ENCODE data around the gene DVL2.
"Not testable (repeated sequence)": the region's sequence is repeated elsewhere in the genome, so short reads cannot be mapped to it uniquely, and the experiment has no call there.

Gene DVL2

GRCh38 chr17:7256766-7257456 is 22.6 kb upstream of the DVL2 start:
- DNase-seq (ENCODE audit: low read depth in 2 of 2) = no peak

- DNase-seq (ENCODE audit: low read depth in 2 of 2) = no peak
Observed at GRCh38 chr17:7254511-7254910, 20.2 kb upstream of the DVL2 start.

- DNase-seq (ENCODE audit: low read depth in 2 of 2) = no peak
Observed at GRCh38 chr17:7253082-7253481, 18.8 kb upstream of the DVL2 start.

GRCh38 chr17:7252176-7253043 is 18.1 kb upstream of the DVL2 start, which contains the start of gene ELP5:
Gene ELP5 (plus strand): TSS chr17:7252215. CDS start chr17:7252551, 336 bp downstream.
- peak; percentile 87 to 91 for DNase-seq (ENCODE audit: low read depth in 2 of 2)

- DNase-seq (ENCODE audit: low read depth in 2 of 2) = peak; percentile 96 to 98
Observed at GRCh38 chr17:7251661-7252175, 17.4 kb upstream of the DVL2 start, which contains the start of gene CTDNEP1. Gene CTDNEP1 (minus strand): TSS chr17:7251734. CDS start chr17:7251296, 438 bp downstream.

- no peak for DNase-seq (ENCODE audit: low read depth in 2 of 2)
Observed at GRCh38 chr17:7250695-7251627, 16.6 kb upstream of the DVL2 start.

GRCh38 chr17:7249830-7250229 is 15.5 kb upstream of the DVL2 start:
- no peak for DNase-seq (ENCODE audit: low read depth in 2 of 2)

- DNase-seq (ENCODE audit: low read depth in 2 of 2) = no peak
Observed at GRCh38 chr17:7249214-7249613, 14.9 kb upstream of the DVL2 start.

- no peak for DNase-seq (ENCODE audit: low read depth in 2 of 2)
Observed at GRCh38 chr17:7248796-7249195, 14.5 kb upstream of the DVL2 start.

- no peak for DNase-seq (ENCODE audit: low read depth in 2 of 2)
Observed at GRCh38 chr17:7246779-7247178, 12.5 kb upstream of the DVL2 start.

GRCh38 chr17:7243838-7244237 is 9.5 kb upstream of the DVL2 start:
- not testable (repeated sequence) for DNase-seq (ENCODE audit: low read depth in 2 of 2)

- DNase-seq (ENCODE audit: low read depth in 2 of 2) = no peak
Observed at GRCh38 chr17:7243453-7243729, 9.1 kb upstream of the DVL2 start.

GRCh38 chr17:7242717-7243452 is 8.6 kb upstream of the DVL2 start:
- DNase-seq (ENCODE audit: low read depth in 2 of 2) = peak; percentile 88 to 89

- DNase-seq (ENCODE audit: low read depth in 2 of 2) = peak; percentile 89 to 95
Observed at GRCh38 chr17:7241783-7242716, 7.7 kb upstream of the DVL2 start, which contains the start of gene GABARAP. Gene GABARAP (minus strand): TSS chr17:7242449. CDS start chr17:7242330, 119 bp downstream.

GRCh38 chr17:7241090-7241733 is 6.9 kb upstream of the DVL2 start:
- DNase-seq (ENCODE audit: low read depth in 2 of 2) = no peak

GRCh38 chr17:7240375-7240774 is 6.1 kb upstream of the DVL2 start:
- no peak for DNase-seq (ENCODE audit: low read depth in 2 of 2)

GRCh38 chr17:7239091-7240027 is 5.0 kb upstream of the DVL2 start, which contains the start of gene PHF23:
Gene PHF23 (minus strand): TSS chr17:7239457. CDS start chr17:7239279, 178 bp downstream.
- peak; percentile 94 to 97 for DNase-seq (ENCODE audit: low read depth in 2 of 2)

Measured in stimulated activated CD4-positive, alpha-beta T cell treated with anti-CD3 and anti-CD28 coated beads, Interleukin-4, amount 100 ng/mL, for 48 hours (primary cell).